Prostate gland (tissue), 2 donors: ENCODE measurements around the gene FFAR3. TPM values are rescaled to one million over a fixed set of nuclear protein-coding genes. Genes with fewer than 3 reads are reported as not detected.
"Not testable (repeated sequence)": the region's sequence is repeated elsewhere in the genome, so short reads cannot be mapped to it uniquely, and the experiment has no call there.

Experiments used
- DNase-seq: peaks from one replicate; pipeline ENCODE4 v3.0.0-alpha.2; 2019; ENCODE audit warnings: low spot score
- H3K27ac ChIP-seq, 2 donors: fragments of 200-600 bp; sonication (generic); 2 replicates each; pipeline ENCODE4 v1.5.1; 2017 to 2019
- H3K27me3 ChIP-seq: fragments of 200-600 bp; sonication (generic); replicated peaks from 2 replicates; pipeline ENCODE4 v1.5.1; 2019; ENCODE audit not compliant: insufficient read depth
- H3K36me3 ChIP-seq, 2 donors: fragments of 200-600 bp; sonication (generic); 1 replicate in 1 of 2; 2 replicates in 1 of 2; pipeline versions ENCODE4 v1.5.1 to v1.8.1; 2017 to 2019
- H3K4me1 ChIP-seq: fragments of 200-600 bp; sonication (generic); replicated peaks from 2 replicates; pipeline ENCODE4 v1.5.1; 2019
- H3K4me3 ChIP-seq, 2 donors: fragments of 200-600 bp; sonication (generic); 2 replicates each; pipeline ENCODE4 v1.5.1; 2017 to 2019
- H3K9me3 ChIP-seq: fragments of 200-600 bp; sonication (generic); 2 replicates; pipeline ENCODE4 v1.5.1; 2017
- CTCF ChIP-seq, 4 experiments: fragments of 200-600 bp in 2 of 4; fragments of 450-650 bp in 2 of 4; sonication (generic) in 2 of 4; IDR thresholded peaks; 1 replicate in 3 of 4; 2 replicates in 1 of 4; pipeline ENCODE4 v1.5.1; 2016 to 2019; ENCODE audit warnings: antibody characterized with exemption in 4 of 4, mild to moderate bottlenecking in 2 of 4, moderate library complexity in 2 of 4
- POLR2A ChIP-seq: fragments of 450-650 bp; IDR thresholded peaks from one replicate; pipeline ENCODE4 v1.6.1; 2016; ENCODE audit warnings: antibody characterized with exemption, mild to moderate bottlenecking
- POLR2AphosphoS5 ChIP-seq: sonication (generic); formaldehyde crosslinking; IDR thresholded peaks from one replicate; pipeline ENCODE4 v1.6.1; 2017; ENCODE audit warnings: antibody characterized with exemption
- whole genome bisulfite sequencing: methylation state at CpG from one replicate; pipeline ENCODE4 v1.1.5; 2018; 5-methylcytosine and 5-hydroxymethylcytosine counted together
- intact Hi-C: fragments of 100-400 bp; cut with DNase I; formaldehyde crosslinking; loops from one replicate; pipeline ENCODE4 v1.14.2; 2022
- total RNA-seq, 2 donors: library from RNA; depleted of rRNA; stranded (reverse); fragments of >200 nt; gene quantifications; one replicate each; pipeline ENCODE4 v1.1.0, GENCODE V29; 2016

FFAR3 gene
- total RNA-seq, 2 donors from 2014 or later, result 1.6 TPM; not detected in 1

GRCh38 chr19:35375505-35376307 is 17.4 kb downstream of the FFAR3 start:
- Histone ChIP-seq H3K27ac (no peak overlapping the region), H3K4me3 (no peak overlapping the region), H3K4me1 (no peaks in the 10 kb centered on the region), H3K9me3 (no peaks in the 10 kb centered on the region), H3K36me3 (no peaks in the 10 kb centered on the region), H3K27me3 (no peaks in the 10 kb centered on the region)
- intact Hi-C loops, result no loop called here
- no peak for DNase-seq
- TF ChIP-seq POLR2A (no peak), CTCF (IDR thresholded peaks at IDR 0.05) (no peak), POLR2AphosphoS5 (no peak)
- 73% methylated on average over 12 of the region's 12 CpGs for WGBS

GRCh38 chr19:35377656-35378055 is 19.4 kb downstream of the FFAR3 start:
- Histone ChIP-seq H3K4me3 (no peak overlapping the region), H3K27me3 (no peaks in the 10 kb centered on the region), H3K27ac (no peak overlapping the region), H3K36me3 (no peaks in the 10 kb centered on the region), H3K4me1 (no peaks in the 10 kb centered on the region), H3K9me3 (no peaks in the 10 kb centered on the region)
- intact Hi-C loops, result no loop called here
- no peak for DNase-seq
- 74% methylated on average over 1 of the region's 1 CpG for WGBS
- TF ChIP-seq CTCF (IDR thresholded peaks at IDR 0.05) (no peak), POLR2A (no peak), POLR2AphosphoS5 (no peak)

GRCh38 chr19:35378356-35378755 is 20.1 kb downstream of the FFAR3 start:
- Histone ChIP-seq H3K4me3 (no peak overlapping the region), H3K9me3 (no peaks in the 10 kb centered on the region), H3K27ac (no peak overlapping the region), H3K27me3 (no peaks in the 10 kb centered on the region), H3K36me3 (no peaks in the 10 kb centered on the region), H3K4me1 (no peaks in the 10 kb centered on the region)
- no peak for DNase-seq
- TF ChIP-seq POLR2A (no peak), CTCF (IDR thresholded peaks at IDR 0.05) (no peak), POLR2AphosphoS5 (no peak)
- intact Hi-C loops, result no loop called here
- 95% methylated on average over 3 of the region's 3 CpGs for WGBS

- H3K27me3 ChIP-seq, intact Hi-C loops, H3K4me1 ChIP-seq, H3K36me3 ChIP-seq, H3K27ac ChIP-seq, DNase-seq, H3K9me3 ChIP-seq, H3K4me3 ChIP-seq: not testable (repeated sequence)
- WGBS, result 94% methylated on average over 5 of the region's 5 CpGs
Observed at GRCh38 chr19:35379545-35379944, 21.3 kb downstream of the FFAR3 start.

GRCh38 chr19:35379992-35380391 is 21.7 kb downstream of the FFAR3 start:
- WGBS, result 0% methylated on average over 1 of the region's 1 CpG
- no peaks in the 10 kb centered on the region for H3K9me3 ChIP-seq
- no peaks in the 10 kb centered on the region for H3K4me1 ChIP-seq
- H3K36me3 ChIP-seq, result no peaks in the 10 kb centered on the region
- H3K27me3 ChIP-seq, result no peaks in the 10 kb centered on the region
- H3K27ac ChIP-seq, result no peak overlapping the region
- no peak for DNase-seq
- no peak overlapping the region for H3K4me3 ChIP-seq
- intact Hi-C loops, result no loop called here
- TF ChIP-seq POLR2A (no peak), POLR2AphosphoS5 (peak; percentile 25)

- DNase-seq, result peak; percentile 35
- H3K9me3 ChIP-seq, result no peaks in the 10 kb centered on the region
- no peak overlapping the region for H3K4me3 ChIP-seq
- no peaks in the 10 kb centered on the region for H3K36me3 ChIP-seq
- intact Hi-C loops, result no loop called here
- peak; percentile 30 for TF ChIP-seq POLR2AphosphoS5
- TF ChIP-seq CTCF (IDR thresholded peaks at IDR 0.05), result no peak
- no peak overlapping the region for H3K27ac ChIP-seq
- 58% methylated on average over 9 of the region's 9 CpGs for WGBS
- no peaks in the 10 kb centered on the region for H3K4me1 ChIP-seq
- H3K27me3 ChIP-seq, result no peaks in the 10 kb centered on the region
Observed at GRCh38 chr19:35380450-35381124, 22.3 kb downstream of the FFAR3 start.
